ENCODE measurements around the gene WWOX. TPM values are rescaled to one million over a fixed set of nuclear protein-coding genes. Genes with fewer than 3 reads are reported as not detected.

Gene WWOX
- total and polyA plus RNA-seq, 2 donors (not counting 1 experiment from before 2014, with no cell fraction given), result 10.5 to 42.3 TPM

DNA sequence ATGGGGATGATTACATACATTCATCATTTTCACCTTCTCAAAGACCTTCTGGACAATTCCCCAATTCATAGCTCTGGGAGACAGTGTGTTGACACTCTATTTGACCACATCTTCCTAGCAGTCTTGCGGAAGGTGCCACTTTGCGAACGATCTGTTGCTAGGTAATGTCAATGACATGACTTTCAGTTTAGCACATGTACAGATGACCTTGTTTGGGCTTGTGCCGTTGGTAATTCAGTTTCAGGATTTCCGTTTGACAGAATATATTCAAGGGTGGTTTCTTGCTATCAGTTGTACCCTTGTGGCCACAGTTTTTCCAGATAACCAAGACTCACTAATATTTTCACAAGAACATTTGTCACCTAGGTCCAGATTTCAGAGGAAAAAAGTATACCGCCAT lies 478.2 kb downstream of the WWOX start:
- WGBS (ENCODE audit: insufficient coverage), result no CpG with 5 or more reads among the region's 6 CpGs
- DNase-seq (no peak), ATAC-seq (ENCODE audit: low read depth) (no peak)

DNA sequence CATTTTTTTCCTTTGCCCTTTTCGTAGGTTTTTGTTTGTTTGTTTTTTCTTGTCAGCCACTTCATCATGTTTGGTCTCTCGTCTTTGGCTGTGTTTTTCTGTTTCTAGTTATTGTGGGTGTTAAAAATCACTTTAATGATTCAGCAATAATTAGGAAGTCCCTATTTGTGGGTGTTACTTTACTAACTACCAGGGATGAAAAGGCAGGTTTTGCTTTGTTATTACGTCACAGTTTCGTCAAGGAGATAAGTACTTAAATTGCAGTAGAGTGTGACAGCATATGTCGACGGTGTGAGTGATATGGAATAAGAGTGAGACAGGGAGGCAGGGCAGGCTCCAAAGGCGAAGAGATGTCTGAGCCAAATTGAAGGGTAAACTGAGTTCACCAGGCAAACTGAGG lies 479.6 kb downstream of the WWOX start:
- H3K36me3 ChIP-seq (replicated peaks in 1 of 2; ENCODE audit: control extremely low read depth in 1 of 2, control insufficient read depth in 1 of 2, extremely low read depth in 1 of 2, insufficient read depth in 2 of 2, low read length in 1 of 2), result no peaks in the 10 kb centered on the region
- H3K4me1 Mint-ChIP-seq, result no peaks in the 10 kb centered on the region
- H3K4me3 ChIP-seq (ENCODE audit: control extremely low read depth in 1 of 5, extremely low read depth in 1 of 5, insufficient read depth in 1 of 5, low read depth in 2 of 5, low read length in 4 of 5), result no peak overlapping the region
- H3K27ac ChIP-seq (ENCODE audit: low read length in 2 of 2), result no peak overlapping the region
- H3K79me2 ChIP-seq (ENCODE audit: control insufficient read depth, insufficient read depth, low read length), result no peaks in the 10 kb centered on the region
- no peak overlapping the region for H3K27ac Mint-ChIP-seq
- H3K4me1 ChIP-seq (ENCODE audit: control insufficient read depth in 2 of 2, insufficient read depth in 2 of 2, low read length in 2 of 2), result no peaks in the 10 kb centered on the region
- no peaks in the 10 kb centered on the region for H3K27me3 Mint-ChIP-seq
- H3K27me3 ChIP-seq (replicated peaks in 1 of 4; ENCODE audit: control extremely low read depth in 1 of 4, control insufficient read depth in 3 of 4, insufficient read depth in 4 of 4, low read length in 3 of 4), result no peaks in the 10 kb centered on the region
- H3K9me3 Mint-ChIP-seq (ENCODE audit: insufficient read depth), result peaks cover 2% of the 10 kb centered on the region
- no peak for DNase-seq
- H4K20me1 ChIP-seq (ENCODE audit: control insufficient read depth, insufficient read depth, low read length, poor library complexity, severe bottlenecking), result no peaks in the 10 kb centered on the region
- no peak overlapping the region for H3K4me2 ChIP-seq (replicated peaks; ENCODE audit: low read depth, low read length, poor library complexity, severe bottlenecking)
- ChIA-PET POLR2A (no interaction called here), CTCF (no interaction called here)
- 98% methylated on average over 5 of the region's 7 CpGs for WGBS (ENCODE audit: insufficient coverage)
- H3K9me3 ChIP-seq (ENCODE audit: control extremely low read depth in 1 of 3, control insufficient read depth in 2 of 3, insufficient read depth in 1 of 3, low read length in 2 of 3), result no peaks in the 10 kb centered on the region
- no peak overlapping the region for H3K9ac ChIP-seq (ENCODE audit: low read length)
- intact Hi-C loops (cut with micrococcal nuclease), result no loop called here
- no peak for TF ChIP-seq EZH2 (IDR thresholded peaks at IDR 0.05; ENCODE audit: borderline replicate concordance, insufficient read depth, low read depth, low read length, poor library complexity, severe bottlenecking)
- TF ChIP-seq, protein P1, sequence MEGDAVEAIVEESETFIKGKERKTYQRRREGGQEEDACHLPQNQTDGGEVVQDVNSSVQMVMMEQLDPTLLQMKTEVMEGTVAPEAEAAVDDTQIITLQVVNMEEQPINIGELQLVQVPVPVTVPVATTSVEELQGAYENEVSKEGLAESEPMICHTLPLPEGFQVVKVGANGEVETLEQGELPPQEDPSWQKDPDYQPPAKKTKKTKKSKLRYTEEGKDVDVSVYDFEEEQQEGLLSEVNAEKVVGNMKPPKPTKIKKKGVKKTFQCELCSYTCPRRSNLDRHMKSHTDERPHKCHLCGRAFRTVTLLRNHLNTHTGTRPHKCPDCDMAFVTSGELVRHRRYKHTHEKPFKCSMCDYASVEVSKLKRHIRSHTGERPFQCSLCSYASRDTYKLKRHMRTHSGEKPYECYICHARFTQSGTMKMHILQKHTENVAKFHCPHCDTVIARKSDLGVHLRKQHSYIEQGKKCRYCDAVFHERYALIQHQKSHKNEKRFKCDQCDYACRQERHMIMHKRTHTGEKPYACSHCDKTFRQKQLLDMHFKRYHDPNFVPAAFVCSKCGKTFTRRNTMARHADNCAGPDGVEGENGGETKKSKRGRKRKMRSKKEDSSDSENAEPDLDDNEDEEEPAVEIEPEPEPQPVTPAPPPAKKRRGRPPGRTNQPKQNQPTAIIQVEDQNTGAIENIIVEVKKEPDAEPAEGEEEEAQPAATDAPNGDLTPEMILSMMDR (IDR thresholded peaks at IDR 0.05), result no peak
- no peak overlapping the region for H2AFZ ChIP-seq (ENCODE audit: insufficient read depth, low read depth, low read length, poor library complexity, severe bottlenecking)
- no peak overlapping the region for H3K4me3 Mint-ChIP-seq
- no peak for ATAC-seq (ENCODE audit: low read depth)

More for the DNA sequence above, 478.2 kb downstream of the WWOX start:
- Histone ChIP-seq H4K20me1 (ENCODE audit: control insufficient read depth, insufficient read depth, low read length, poor library complexity, severe bottlenecking) (no peaks in the 10 kb centered on the region), H3K36me3 (replicated peaks in 1 of 2; ENCODE audit: control extremely low read depth in 1 of 2, control insufficient read depth in 1 of 2, extremely low read depth in 1 of 2, insufficient read depth in 2 of 2, low read length in 1 of 2) (no peaks in the 10 kb centered on the region), H3K27me3 (replicated peaks in 1 of 4; ENCODE audit: control extremely low read depth in 1 of 4, control insufficient read depth in 3 of 4, insufficient read depth in 4 of 4, low read length in 3 of 4) (no peaks in the 10 kb centered on the region), H2AFZ (ENCODE audit: insufficient read depth, low read depth, low read length, poor library complexity, severe bottlenecking) (no peak overlapping the region), H3K4me3 (ENCODE audit: control extremely low read depth in 1 of 5, extremely low read depth in 1 of 5, insufficient read depth in 1 of 5, low read depth in 2 of 5, low read length in 4 of 5) (no peak overlapping the region), H3K27ac (ENCODE audit: low read length in 2 of 2) (no peak overlapping the region), H3K4me2 (replicated peaks; ENCODE audit: low read depth, low read length, poor library complexity, severe bottlenecking) (no peak overlapping the region), H3K9me3 (ENCODE audit: control extremely low read depth in 1 of 3, control insufficient read depth in 2 of 3, insufficient read depth in 1 of 3, low read length in 2 of 3) (no peaks in the 10 kb centered on the region), H3K4me1 (ENCODE audit: control insufficient read depth in 2 of 2, insufficient read depth in 2 of 2, low read length in 2 of 2) (no peaks in the 10 kb centered on the region), H3K9ac (ENCODE audit: low read length) (no peak overlapping the region), H3K79me2 (ENCODE audit: control insufficient read depth, insufficient read depth, low read length) (no peaks in the 10 kb centered on the region)
- POLR2A ChIA-PET, result no interaction called here
- intact Hi-C loops (cut with micrococcal nuclease), result no loop called here
- CTCF ChIA-PET, result no interaction called here
- no peaks in the 10 kb centered on the region for H3K27me3 Mint-ChIP-seq
- no peaks in the 10 kb centered on the region for H3K4me1 Mint-ChIP-seq
- H3K27ac Mint-ChIP-seq, result no peak overlapping the region
- no peak for TF ChIP-seq EZH2 (IDR thresholded peaks at IDR 0.05; ENCODE audit: borderline replicate concordance, insufficient read depth, low read depth, low read length, poor library complexity, severe bottlenecking)
- TF ChIP-seq, protein P1 (IDR thresholded peaks at IDR 0.05), result no peak
- H3K9me3 Mint-ChIP-seq (ENCODE audit: insufficient read depth), result peaks cover 2% of the 10 kb centered on the region
- H3K4me3 Mint-ChIP-seq, result no peak overlapping the region
